H1 (cell line): Measurements from ENCODE around the gene PPRC1. TPM values are rescaled to one million over a fixed set of nuclear protein-coding genes. Genes with fewer than 3 reads are reported as not detected.

Source experiments
- EGR1 ChIP-seq: IDR thresholded peaks from 2 replicates; pipeline ENCODE4 v1.6.1; 2011; ENCODE audit warnings: low read depth, low read length, borderline replicate concordance
- KDM1A ChIP-seq: fragments of 200-600, 300-600 bp; sonication (generic); IDR thresholded peaks from 2 replicates; pipeline ENCODE4 v1.7.1; 2016; ENCODE audit warnings: mild to moderate bottlenecking, low read length, borderline replicate concordance
- KDM4A ChIP-seq: IDR thresholded peaks from one replicate; pipeline ENCODE4 v1.7.1; 2012; ENCODE audit warnings: low read depth, mild to moderate bottlenecking, moderate library complexity, low read length, inconsistent platforms; ENCODE audit not compliant: severe bottlenecking
- MAFK ChIP-seq: IDR thresholded peaks from 2 replicates; pipeline ENCODE4 v1.6.1; 2012; ENCODE audit warnings: low read depth, mild to moderate bottlenecking, improper control_type of control experiment, low read length
- RAD21 ChIP-seq, 2 experiments: IDR thresholded peaks in 1 of 2; conservative IDR thresholded peaks in 1 of 2; 2 replicates each; pipeline ENCODE4 v1.6.1; 2011; ENCODE audit warnings: low read depth in 2 of 2, low read length in 2 of 2, improper control_type of control experiment in 1 of 2, inconsistent platforms in 1 of 2, mild to moderate bottlenecking in 1 of 2, moderate library complexity in 1 of 2
- RNF2 ChIP-seq: fragments of 200-900, 300-1000 bp; sonication (generic); IDR thresholded peaks from 2 replicates; pipeline ENCODE4 v1.7.1; 2016; ENCODE audit warnings: borderline replicate concordance, low read depth, mild to moderate bottlenecking, antibody characterized with exemption, low read length; ENCODE audit not compliant: poor library complexity, severe bottlenecking; ENCODE audit errors: missing control alignments
- SIX5 ChIP-seq: IDR thresholded peaks from 2 replicates; pipeline ENCODE4 v1.6.1; 2011; ENCODE audit warnings: mild to moderate bottlenecking, low read depth, low read length
- YY1 ChIP-seq: IDR thresholded peaks from 2 replicates; pipeline ENCODE4 v1.6.1; 2011; ENCODE audit warnings: low read depth, mild to moderate bottlenecking, low read length
- polyA plus RNA-seq, 7 experiments: library from polyadenylated mRNA; depleted of rRNA in 3 of 7; stranded (reverse) in 5 of 7; unstranded in 2 of 7; fragments of >200 nt in 5 of 7; fragments of 200-250 nt in 2 of 7; gene quantifications; 1 replicate in 5 of 7; 2 replicates in 1 of 7; 4 replicates in 1 of 7; pipeline versions ENCODE4 v1.2.1 to v1.2.3, GENCODE V29; 2011 to 2013; ENCODE audit warnings: missing spikeins in 2 of 7, mixed read lengths in 2 of 7
- total RNA-seq: library from RNA; stranded (reverse); fragmentation: NEBNext Ultra II Directional; extraction: Animal tissue kit (Norgen Biotek cat#: 25700); gene quantifications from 2 replicates; pipeline ENCODE4 v1.2.1, GENCODE V29; 2021
- TF ChIP-seq, protein P1 (sequence below): fragments of 300-600 bp; sonication (generic); IDR thresholded peaks from 2 replicates; pipeline ENCODE4 v1.7.1; 2012; ENCODE audit warnings: low read length, moderate library complexity, mild to moderate bottlenecking, inconsistent platforms; ENCODE audit not compliant: insufficient replicate concordance

The PPRC1 gene
- total and polyA plus RNA-seq, 2 of the 8 experiments (the other 6 are each of a cell fraction or from before 2014, with no cell fraction given): 46.5 to 88.4 TPM

DNA sequence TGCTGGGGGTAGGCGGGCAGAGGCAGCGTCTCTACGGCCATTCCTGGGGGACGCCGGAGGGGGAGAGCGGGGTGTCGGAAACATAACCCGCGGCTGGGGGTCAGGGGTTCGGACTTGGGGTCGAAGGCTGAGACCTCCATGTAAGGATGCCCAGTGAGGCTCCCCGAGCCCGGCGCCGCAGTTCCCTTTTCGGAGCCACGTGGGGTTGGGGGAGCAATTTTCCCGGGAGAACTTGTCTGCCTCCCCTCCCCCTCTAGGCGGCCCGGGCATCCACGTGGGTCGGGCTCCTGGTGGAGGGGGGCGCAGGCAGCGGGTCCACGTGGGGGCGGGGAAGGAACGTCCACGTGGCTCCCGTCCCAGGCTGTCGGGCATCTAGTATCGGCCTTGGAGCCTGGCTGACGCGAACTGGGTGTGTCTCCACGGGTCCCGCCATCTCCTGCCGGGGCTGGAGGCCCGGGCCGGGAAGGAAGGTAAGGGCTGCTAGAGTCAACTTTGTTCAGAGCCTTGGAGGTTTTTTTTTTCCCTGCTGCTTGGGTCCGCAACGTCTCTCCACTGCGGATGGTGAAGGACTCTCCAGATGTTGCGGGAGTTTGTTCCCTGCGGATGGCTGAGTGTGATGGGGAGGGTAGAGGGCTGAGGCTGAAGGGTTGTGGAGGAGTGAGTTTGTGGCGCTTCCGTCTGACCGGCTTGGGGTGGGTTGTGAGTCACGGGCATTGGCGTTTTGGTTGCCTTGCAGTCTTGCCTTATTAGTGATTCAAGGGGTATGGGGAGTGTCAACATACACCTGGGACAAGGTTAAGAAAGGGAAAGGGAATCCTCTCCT lies 744 bp downstream of the PPRC1 start (continued):
- TF ChIP-seq, protein P1, sequence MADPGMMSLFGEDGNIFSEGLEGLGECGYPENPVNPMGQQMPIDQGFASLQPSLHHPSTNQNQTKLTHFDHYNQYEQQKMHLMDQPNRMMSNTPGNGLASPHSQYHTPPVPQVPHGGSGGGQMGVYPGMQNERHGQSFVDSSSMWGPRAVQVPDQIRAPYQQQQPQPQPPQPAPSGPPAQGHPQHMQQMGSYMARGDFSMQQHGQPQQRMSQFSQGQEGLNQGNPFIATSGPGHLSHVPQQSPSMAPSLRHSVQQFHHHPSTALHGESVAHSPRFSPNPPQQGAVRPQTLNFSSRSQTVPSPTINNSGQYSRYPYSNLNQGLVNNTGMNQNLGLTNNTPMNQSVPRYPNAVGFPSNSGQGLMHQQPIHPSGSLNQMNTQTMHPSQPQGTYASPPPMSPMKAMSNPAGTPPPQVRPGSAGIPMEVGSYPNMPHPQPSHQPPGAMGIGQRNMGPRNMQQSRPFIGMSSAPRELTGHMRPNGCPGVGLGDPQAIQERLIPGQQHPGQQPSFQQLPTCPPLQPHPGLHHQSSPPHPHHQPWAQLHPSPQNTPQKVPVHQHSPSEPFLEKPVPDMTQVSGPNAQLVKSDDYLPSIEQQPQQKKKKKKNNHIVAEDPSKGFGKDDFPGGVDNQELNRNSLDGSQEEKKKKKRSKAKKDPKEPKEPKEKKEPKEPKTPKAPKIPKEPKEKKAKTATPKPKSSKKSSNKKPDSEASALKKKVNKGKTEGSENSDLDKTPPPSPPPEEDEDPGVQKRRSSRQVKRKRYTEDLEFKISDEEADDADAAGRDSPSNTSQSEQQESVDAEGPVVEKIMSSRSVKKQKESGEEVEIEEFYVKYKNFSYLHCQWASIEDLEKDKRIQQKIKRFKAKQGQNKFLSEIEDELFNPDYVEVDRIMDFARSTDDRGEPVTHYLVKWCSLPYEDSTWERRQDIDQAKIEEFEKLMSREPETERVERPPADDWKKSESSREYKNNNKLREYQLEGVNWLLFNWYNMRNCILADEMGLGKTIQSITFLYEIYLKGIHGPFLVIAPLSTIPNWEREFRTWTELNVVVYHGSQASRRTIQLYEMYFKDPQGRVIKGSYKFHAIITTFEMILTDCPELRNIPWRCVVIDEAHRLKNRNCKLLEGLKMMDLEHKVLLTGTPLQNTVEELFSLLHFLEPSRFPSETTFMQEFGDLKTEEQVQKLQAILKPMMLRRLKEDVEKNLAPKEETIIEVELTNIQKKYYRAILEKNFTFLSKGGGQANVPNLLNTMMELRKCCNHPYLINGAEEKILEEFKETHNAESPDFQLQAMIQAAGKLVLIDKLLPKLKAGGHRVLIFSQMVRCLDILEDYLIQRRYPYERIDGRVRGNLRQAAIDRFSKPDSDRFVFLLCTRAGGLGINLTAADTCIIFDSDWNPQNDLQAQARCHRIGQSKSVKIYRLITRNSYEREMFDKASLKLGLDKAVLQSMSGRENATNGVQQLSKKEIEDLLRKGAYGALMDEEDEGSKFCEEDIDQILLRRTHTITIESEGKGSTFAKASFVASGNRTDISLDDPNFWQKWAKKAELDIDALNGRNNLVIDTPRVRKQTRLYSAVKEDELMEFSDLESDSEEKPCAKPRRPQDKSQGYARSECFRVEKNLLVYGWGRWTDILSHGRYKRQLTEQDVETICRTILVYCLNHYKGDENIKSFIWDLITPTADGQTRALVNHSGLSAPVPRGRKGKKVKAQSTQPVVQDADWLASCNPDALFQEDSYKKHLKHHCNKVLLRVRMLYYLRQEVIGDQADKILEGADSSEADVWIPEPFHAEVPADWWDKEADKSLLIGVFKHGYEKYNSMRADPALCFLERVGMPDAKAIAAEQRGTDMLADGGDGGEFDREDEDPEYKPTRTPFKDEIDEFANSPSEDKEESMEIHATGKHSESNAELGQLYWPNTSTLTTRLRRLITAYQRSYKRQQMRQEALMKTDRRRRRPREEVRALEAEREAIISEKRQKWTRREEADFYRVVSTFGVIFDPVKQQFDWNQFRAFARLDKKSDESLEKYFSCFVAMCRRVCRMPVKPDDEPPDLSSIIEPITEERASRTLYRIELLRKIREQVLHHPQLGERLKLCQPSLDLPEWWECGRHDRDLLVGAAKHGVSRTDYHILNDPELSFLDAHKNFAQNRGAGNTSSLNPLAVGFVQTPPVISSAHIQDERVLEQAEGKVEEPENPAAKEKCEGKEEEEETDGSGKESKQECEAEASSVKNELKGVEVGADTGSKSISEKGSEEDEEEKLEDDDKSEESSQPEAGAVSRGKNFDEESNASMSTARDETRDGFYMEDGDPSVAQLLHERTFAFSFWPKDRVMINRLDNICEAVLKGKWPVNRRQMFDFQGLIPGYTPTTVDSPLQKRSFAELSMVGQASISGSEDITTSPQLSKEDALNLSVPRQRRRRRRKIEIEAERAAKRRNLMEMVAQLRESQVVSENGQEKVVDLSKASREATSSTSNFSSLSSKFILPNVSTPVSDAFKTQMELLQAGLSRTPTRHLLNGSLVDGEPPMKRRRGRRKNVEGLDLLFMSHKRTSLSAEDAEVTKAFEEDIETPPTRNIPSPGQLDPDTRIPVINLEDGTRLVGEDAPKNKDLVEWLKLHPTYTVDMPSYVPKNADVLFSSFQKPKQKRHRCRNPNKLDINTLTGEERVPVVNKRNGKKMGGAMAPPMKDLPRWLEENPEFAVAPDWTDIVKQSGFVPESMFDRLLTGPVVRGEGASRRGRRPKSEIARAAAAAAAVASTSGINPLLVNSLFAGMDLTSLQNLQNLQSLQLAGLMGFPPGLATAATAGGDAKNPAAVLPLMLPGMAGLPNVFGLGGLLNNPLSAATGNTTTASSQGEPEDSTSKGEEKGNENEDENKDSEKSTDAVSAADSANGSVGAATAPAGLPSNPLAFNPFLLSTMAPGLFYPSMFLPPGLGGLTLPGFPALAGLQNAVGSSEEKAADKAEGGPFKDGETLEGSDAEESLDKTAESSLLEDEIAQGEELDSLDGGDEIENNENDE: no peak
- TF ChIP-seq RNF2 (no peak), KDM1A (no peak), SIX5 (no peak), KDM4A (no peak), EGR1 (no peak), RAD21 (IDR thresholded peaks at IDR 0.05 in 1 of 2, conservative IDR thresholded peaks at IDR 0.05 in 1 of 2; ENCODE audit: low read depth in 2 of 2, low read length in 2 of 2) (no peak), MAFK (no peak), YY1 (no peak)
